ENCODE data around the gene KCTD19.
"Not testable (repeated sequence)": the region's sequence is repeated elsewhere in the genome, so short reads cannot be mapped to it uniquely, and the experiment has no call there.

The KCTD19 gene

DNA sequence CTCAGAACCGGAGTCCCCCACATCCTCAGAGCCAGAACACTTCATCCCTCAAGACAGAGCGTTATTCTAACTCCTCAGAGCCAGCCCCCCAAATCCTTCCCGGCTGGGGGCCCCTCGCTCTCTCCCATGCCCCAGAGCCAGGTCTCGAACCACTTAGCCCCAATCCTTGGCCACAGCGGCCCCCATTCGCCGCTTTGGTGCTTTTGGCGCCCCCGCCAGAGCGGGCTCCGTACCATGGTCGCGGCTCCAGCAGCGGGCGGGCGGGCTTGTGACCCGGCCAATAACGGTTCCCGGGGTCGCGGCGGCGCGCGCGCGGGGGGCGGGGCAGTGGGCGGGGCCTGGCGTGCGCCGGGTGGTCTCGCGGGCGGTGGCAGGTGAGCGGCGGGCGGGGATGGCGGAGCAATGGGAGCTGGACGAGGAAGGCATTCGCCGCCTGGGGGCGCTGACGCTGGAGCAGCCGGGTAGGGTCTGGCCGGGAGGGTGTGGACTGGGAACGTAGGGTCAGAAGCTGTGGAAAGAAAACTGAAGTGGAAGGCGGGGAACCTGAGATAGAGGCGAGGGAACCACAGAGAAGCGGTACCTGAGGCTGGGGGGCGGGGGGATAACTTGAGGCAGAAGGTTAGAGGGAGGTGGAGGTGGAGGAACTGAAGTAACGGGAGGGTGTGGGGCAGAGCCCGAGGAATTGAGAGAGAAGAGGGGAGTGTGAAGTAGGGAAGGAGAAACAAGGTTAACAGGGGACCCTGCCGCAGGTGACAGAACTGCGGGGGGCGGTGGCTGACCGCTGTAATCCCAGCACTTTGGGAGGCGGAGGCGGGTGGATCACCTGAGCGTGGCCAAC, at the start of gene KCTD19, which contains the start of gene LRRC36:
Gene KCTD19 (minus strand): TSS at position 270 of the 838 bp plus-strand sequence. CDS start 34 bp downstream, at position 236.
Gene LRRC36 (plus strand): TSS at position 344 of the 838 bp plus-strand sequence. CDS start 48 bp downstream, at position 392.
- DNase-seq, result peak; percentile 53

DNA sequence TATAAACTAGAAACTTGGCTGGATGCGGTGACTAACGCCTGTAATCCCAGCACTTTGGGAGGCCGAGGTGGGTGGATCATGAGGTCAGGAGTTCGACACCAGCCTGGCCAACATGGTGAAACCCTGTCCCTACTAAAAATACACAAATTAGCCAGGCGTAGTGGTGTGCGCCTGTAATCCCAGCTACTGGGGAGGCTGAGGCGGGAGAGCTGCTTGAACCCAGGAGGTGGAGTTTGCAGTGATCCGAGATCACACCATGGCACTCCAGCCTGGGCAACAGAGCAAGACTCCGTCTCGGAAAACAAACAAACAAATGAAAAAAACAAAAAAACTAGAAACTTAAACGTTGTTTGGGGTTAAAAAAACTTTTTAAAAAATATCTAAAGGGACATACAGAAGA, 49.5 kb upstream of the KCTD19 start:
- DNase-seq, result not testable (repeated sequence)

DNA sequence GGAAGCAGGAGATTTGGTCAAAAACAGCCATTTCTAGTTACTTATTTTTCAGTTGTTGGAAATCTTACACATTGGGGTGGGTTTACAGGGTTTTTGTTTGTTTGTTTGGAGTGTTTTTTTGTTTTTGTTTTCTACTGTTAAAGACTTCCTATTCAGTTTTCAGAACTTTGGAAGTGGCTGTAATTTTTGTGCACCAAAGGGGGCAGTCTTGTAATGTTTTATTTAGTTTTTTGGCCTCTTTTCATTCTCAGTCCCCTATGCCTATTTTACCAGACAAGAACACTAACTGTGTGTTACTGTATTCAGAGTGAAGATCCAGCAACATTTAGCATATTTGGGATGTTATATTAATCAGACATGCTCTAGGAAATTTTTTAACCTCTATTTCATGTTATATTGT, 46.1 kb upstream of the KCTD19 start:
- peak; percentile 50 for DNase-seq

DNA sequence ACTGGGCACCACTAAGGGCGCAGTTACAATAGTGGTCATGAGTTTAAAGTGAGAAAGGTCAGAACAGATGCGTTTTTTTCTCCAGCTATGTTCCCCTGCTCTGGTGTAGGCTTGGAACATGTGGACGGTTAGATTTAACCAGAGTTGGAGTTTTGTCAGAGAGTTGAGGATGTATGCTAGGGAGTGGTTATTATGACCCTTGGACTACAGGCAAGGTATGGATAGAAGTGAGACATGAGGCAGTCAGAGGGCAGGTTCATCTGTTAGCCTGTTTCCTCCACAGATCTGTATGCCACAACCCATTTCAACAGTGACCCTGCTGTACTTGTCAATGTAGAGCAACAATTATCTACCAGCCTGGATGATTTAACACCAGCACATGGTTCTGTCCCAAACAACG, 44.1 kb upstream of the KCTD19 start:
- DNase-seq, result no peak

DNA sequence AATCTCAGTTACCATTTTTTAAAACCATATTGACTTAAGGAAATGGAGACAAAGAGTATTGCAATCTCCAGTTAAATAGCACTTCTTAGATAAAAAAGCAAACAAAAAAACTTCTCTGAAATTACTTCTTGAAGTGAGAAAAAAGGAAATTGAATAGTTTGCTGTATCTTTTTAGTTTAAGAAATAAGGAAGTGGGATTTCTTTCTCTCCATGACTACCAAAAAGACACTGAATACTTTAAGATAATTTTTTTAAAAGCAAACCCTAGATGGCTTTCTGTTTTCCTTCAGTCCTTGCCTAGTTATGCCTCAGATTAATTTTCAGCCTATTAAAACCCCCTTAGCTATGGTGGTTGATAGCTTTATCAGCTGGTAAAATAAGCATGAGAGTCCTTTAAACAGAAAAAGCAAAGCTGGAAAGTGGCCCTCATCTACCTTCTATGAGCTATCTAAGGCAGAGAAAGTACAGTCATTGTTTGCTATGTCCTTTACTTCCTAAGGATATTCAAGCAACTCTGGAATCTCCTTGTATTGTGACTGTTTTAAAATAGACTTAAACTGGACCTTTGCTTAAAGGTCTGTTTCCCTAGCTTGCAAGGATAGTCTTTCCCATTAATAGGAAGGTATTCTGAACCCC, 38.2 kb upstream of the KCTD19 start:
- DNase-seq, result no peak

DNA sequence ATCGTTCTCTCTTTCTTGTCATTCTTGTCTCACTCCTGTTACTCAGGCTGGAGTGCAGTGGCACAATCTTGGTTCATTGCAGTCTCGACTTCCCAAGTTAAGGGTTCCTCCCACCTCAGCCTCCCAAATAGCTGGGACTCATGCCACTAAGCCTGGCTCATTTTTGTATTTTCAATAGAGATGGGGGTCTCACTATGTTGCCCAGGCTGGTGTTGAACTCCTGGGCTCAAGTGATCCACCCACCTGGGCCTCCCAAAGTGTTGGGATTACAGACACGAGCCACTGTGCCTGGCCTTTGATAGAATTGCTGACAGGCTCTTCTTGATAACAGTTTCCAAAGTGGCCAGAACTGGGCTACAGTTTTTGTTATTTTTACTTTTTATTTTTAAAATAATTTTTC, 34.5 kb upstream of the KCTD19 start:
- DNase-seq, result no peak

DNA sequence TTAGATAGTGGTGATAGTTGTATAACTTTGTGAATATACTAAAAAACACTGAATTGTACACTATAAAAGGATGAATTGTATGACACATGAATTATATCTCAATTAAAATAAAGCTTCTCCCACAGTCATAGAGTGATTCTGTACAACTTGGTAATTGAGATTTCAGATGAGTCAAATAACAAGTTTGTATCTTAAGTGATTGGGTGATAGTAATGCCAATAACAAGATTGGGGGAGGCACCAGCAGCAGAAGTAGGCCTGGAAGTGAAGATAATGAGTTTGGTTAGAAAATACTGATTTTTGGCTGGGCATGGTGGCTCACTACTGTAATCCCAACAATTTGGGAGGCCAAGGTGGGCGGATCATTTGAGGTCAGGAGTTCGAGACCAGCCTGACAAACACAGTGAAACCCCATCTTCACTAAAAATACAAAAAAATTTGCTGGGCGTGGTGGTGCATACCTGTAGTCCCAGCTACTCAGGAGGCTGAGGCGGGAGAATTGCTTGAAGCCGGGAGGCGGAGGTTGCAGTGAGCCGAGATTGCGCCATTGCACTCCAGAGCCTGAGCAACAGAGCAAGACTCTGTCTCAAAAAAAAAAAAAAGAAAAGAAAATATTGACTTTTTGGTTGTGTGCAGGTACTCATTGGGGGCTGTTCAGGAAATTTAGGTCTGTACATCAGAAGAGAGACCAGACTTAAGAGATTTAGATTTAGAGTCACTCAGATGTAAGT, 33.2 kb upstream of the KCTD19 start:
- DNase-seq, result peak; percentile 24

- no peak for DNase-seq
Measured at GRCh38 chr16:67357561-67357960, 31.0 kb upstream of the KCTD19 start.

DNA sequence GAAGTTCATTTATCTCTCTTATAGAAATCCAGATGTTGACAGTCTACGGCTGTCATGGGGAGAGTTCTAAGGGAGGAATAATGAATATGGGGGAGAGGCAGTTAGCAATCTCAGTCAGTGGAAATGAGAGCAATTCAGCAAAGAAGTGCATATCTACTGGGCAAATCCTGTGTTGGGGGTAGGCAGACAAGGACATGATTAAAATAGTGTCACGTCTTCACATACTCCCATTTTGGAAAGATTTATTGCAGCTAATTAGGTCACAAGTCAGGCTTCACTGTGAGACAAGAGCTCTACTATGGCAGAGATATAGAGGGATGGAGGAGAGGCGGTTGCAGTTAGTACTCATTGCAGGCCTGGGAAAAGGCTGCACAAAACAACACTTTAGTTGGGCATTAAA, 29.9 kb upstream of the KCTD19 start:
- no peak for DNase-seq

DNA sequence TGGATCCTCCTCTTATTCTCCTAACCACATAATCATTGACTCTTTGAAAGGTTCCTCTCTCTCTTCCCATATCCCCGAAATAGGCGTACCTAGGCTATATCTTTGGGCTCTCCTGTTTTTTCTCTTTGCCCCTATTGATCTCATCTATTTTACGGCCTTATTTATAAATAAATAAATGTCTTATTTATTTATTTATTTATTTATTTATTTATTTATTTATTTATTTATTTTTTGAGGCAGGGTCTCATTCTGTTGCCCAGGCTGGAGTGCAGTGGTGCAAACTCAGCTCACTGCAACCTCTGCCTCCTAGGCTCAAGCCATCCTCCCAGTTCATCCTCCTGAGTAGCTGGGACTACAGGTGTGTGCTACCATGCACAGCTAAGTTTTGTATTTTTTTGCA, 25.9 kb upstream of the KCTD19 start:
- DNase-seq, result not testable (repeated sequence)

- DNase-seq, result no peak
Measured at GRCh38 chr16:67350324-67350723, 23.8 kb upstream of the KCTD19 start.

DNA sequence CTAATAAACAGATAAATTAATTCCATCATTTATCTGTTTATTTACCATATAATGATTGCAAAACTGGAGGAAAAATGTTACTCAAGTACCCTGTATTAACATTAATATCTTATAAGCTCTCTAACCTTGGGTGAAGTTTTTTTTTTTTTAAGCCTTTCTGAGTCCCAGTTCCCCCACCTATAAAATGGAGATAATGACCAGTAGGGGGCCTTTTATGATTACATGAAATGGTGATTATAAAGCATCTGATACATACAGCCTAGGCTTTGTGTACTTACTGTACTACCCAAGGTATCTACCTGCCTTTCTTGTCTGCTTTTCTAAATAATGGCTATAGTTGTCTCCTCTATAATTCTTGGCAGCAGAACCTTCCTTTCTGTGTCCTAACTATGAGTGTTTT, 22.6 kb upstream of the KCTD19 start:
- DNase-seq, result peak; percentile 71

DNA sequence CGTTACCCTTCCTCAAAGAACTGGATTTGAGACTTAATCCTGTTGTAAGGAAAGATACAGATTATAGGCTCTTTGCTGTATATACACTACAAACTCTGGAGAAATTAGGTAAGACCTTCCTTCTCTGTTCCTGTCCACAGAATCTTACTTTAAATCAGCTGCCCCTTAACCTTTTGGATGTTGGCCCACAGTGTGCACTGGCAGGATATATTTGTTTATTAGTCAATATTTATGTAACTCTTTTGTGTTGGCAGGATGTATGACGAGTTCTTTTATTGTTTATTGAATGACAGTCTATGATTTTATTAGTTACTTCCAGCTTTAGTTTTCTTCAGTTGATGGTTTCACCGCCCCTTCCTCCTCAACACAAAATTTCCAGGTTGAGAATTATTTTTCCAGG, 19.8 kb upstream of the KCTD19 start:
- DNase-seq, result no peak

GRCh38 chr16:67345401-67345800, 18.9 kb upstream of the KCTD19 start:
- DNase-seq, result no peak

- DNase-seq, result no peak
Measured at GRCh38 chr16:67342616-67343015, 16.1 kb upstream of the KCTD19 start.

DNA sequence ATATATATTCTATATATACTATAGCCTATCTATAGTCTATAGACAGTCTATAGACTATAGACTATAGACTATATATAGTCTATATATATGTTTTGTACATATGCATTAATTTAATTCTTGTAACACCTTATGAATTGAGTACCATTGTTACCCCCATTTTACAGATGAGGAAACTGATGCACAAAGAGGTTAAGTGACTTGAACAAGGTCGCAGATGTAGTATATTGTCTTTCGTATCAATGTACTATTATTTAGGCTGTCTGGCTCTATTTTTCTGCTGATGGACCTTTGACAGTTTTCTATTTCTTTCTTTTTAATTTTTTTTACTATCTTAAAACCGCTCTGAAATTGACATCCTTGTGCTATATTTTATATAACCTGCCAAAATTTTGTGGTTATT, 14.7 kb upstream of the KCTD19 start:
- no peak for DNase-seq

- DNase-seq, result peak; percentile 16
Measured at GRCh38 chr16:67339453-67339852, 12.9 kb upstream of the KCTD19 start.

DNA sequence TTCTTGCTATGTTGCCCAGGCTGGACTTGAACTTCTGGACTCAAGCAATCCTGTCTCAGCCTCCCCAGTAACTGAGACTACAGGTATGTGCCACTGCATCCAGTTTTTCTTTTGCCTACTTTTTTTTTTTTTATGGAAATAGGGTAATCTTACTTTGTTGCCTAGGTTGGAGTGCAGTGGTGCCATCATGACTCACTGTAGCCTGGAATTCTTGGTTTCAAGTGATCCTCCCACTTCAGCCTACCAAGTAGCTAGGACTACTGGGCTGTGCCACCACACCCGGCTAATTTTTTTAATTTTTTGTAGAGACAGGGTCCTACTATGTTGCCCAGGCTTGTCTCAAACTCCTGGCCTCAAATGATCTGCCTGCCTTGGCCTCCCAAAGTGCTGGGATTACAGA, 10.1 kb upstream of the KCTD19 start:
- no peak for DNase-seq

DNA sequence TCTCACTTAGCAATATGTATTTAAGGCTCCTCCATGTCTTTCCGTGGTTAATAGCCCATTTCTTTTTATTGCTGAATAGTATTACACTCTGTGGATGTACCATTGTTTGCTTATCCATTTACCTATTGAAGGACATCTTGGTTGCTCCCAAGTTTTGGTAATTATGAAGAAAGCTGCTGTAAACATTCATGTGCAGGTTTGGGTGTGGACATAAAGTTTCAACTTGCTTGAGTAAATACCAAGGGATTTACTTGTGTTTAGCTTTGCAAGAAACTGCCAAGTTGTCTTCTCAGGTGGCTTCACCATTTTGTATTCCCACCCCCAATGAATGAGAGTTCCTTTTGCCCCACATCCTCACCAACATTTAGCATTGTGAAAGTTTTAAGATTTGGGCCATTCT, 9.6 kb upstream of the KCTD19 start:
- DNase-seq, result no peak

- no peak for DNase-seq
Measured at GRCh38 chr16:67333315-67333714, 6.8 kb upstream of the KCTD19 start.

GRCh38 chr16:67329901-67330300, 3.4 kb upstream of the KCTD19 start:
- no peak for DNase-seq

GRCh38 chr16:67327743-67328142, 1.2 kb upstream of the KCTD19 start:
- DNase-seq, result no peak

DNA sequence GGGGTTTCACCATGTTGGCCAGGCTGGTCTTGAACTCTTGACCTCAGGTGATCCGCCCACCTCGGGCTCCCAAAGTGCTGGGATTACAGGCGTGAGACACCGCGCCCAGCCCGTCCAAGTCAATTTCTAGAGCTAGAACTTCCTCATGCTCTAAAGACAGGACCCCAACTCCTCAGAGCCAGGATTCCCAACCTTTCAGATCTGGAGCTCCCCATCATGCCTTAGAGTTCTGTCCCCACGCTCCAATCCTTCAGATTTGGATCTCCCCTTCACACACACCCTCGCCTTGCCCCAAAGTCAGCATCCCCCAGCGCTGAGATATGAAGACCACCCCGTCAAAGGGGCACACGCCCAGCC, 448 bp downstream of the KCTD19 start:
- no peak for DNase-seq

DNA sequence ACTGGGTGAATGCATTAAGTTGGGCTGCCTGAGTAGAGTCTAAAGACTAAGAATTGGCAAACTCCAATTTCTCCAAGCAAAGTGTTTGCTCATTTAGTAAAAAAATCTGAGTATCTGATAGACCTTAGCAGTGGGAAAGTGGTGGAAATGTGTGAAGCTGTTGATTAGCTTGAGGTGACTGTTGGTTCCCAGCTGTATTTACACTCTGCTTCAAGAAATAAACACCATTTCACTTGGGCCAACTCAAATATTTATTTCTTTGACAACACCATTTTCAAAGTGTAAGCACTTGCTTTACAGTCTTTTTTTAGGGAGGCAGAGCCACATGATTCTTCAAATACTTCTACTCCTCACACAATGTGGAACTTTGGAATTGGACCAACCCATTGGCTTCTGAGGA, 8.7 kb downstream of the KCTD19 start:
- no peak for DNase-seq

Data from hematopoietic multipotent progenitor cell treated with erythropoietin and hydrocortisone succinate and interleukin-3 and kit ligand, for 8 days (in vitro differentiated cells).